IPS-NIHi7 (cell line): ENCODE data around the gene PDCD6IP.
"Not testable (repeated sequence)": the region's sequence is repeated elsewhere in the genome, so short reads cannot be mapped to it uniquely, and the experiment has no call there.

ENCODE experiments used
- DNase-seq: peaks from one replicate; pipeline ENCODE4 v3.0.0; 2012; ENCODE audit warnings: mixed read lengths; ENCODE audit errors: extremely low spot score

The PDCD6IP gene

DNA sequence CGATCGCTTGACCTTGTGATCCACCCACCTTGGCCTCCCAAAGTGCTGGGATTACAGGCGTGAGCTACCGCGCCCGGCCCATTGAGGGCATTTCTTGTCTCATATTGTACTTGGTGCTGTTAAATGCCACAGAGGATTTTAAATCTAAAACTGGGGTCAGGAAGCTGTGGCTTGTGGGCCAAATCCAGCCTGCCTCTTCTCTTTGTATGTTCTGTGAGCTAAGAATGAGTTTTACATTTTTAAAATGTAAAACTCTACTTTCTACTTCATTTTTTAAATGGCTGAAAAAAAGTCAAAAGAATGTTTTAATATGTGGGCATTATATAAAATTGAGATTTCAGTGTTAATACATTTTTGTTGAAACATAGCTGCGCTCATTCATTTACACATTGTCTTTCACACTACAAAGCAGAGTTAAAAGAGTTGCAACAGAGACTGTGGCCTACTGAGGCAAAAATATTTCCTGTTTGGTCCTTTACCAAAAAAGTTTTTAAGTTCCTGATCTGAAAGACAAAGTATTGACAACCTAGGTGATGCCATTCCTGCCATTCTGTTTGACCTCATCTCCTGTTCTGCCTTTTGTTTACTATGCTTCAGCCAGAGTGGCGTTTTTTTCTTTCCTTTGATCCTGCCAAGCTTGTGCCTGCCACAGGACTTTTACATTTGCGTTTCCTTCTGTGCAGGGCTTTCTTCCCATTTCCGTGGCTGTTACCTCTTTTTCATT, 50.4 kb downstream of the PDCD6IP start:
- no peak for DNase-seq

DNA sequence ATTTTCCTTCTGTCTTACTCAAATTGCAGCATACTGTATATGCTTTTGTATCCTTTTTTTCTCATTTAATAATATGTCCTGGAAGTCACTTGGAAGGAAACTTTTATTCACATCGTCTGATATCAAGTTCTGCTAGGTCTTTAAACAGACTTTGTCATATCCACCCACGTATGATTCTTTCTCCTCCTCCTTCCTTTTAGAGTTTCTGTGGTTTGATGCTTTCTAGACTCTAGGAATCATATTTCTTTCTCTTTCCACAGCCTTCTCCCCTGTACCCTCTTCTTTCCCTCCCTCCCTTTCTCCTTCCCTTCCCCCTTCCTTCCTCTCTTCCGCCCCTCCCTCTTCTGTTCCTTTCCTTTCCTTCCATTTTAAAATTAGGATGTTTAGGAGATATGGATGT, 52.2 kb downstream of the PDCD6IP start:
- not testable (repeated sequence) for DNase-seq

DNA sequence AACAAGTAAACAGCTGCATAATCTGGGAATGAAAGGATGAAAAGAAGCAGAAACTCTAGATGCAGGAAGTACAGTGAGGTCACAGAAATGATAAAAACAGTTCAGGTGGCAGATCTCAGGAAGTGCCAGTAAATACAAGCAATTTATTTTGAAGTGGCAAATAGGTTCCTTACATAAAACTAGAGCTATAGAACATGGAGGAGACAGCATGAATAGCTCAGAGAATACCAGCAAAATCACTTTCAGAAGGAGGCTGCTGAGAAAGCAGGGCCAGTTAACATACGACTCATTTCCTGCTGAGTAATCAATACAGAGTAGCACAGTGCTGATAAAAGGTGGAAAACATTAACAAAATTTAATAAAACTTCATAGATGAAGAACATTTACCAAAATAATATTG, 57.0 kb downstream of the PDCD6IP start:
- not testable (repeated sequence) for DNase-seq

DNA sequence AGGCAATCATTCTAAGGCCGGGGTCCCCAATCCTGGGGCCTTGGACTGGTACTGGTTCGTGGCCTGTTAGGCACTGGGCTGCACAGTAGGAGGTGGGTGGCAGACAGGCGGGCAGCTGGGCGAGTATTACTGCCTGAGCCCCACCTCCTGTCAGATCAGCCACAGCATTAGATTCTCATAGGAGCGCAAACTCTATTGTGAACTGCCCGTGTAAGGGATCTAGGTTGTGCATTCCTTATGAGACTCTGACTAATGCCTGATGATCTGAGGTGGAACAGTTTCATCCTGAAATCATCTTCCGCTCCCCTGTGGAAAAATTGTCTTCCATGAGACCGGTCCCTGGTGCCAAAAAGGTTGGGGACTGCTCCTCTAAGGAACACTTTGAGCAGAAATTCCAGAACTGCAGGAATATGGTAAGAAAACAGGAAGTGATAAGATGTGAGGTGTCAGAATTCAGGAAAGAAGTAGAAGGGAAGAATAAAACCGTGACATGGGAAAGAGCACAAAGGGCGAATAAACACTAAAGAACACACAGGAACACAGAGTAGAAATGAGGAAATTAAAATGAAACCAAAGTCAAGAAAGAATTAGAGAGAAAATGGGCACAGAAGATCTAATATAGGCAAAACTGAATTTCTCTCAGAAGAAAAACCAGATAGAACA, 57.6 kb downstream of the PDCD6IP start:
- DNase-seq, result no peak

DNA sequence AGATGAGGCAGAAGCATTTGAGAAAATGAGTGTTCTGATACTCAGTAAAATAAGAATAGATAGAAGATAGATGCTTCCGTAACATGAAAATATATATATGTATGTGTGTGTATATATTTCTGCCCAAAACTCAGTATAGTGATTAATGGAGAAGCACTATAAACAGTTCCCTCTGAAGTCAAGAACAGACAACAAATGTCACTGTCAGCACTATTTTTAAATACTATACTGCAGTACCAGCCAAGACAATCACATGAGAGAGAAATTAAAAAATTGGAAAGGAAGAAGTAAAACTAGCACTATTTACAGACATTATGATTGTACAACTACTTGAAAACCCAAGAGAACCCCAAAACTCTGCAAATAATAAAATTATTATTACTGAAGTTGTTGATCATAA, 59.3 kb downstream of the PDCD6IP start:
- DNase-seq, result not testable (repeated sequence)

DNA sequence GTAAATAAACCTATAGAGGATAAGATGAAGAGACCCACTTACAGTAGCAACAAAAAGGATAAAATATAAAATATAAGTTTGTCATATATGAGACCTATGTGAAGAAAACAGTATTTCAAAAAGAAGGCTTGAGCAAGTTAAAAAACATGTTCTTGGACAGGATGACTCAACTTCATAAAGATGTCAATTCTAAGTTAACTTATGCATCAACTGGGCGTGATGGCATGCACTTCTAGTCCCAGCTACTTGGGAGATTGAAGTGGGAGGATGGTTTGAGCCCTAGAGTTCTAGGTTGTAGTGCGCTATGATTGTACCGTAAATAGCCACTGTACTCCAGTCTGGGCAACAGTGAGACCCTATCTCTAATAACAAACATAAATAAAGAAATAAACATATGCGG, 59.7 kb downstream of the PDCD6IP start:
- no peak for DNase-seq

DNA sequence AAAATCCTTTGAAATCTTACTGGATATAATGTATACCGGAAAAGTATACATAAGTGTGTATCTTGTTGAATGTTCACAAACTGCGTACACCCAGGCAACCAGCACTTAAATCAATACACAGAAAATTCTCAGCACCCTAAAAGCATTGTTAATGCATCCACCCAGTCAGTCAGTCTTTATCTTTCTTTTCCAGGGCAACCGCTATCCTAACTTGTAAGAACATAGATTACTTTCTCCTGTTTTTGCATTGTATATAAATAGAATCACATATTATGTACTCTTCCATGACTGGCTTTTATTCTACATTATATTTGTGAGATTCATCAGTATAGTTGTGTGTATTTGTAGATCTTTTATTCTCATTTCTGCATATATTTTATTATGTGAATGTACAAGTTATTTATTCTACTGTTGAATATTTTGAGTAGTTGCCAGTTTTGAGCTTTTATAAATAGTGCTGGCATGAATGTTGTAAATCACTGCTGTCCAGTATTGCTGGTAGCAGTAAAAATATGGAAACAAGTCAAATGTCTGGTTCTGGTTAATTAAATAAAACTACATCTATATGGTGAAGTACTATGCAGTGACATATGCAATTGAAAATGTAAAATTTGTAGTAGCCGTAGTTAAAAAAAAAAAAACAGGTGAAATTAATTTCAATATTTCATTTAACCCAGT, 62.1 kb downstream of the PDCD6IP start:
- no peak for DNase-seq

DNA sequence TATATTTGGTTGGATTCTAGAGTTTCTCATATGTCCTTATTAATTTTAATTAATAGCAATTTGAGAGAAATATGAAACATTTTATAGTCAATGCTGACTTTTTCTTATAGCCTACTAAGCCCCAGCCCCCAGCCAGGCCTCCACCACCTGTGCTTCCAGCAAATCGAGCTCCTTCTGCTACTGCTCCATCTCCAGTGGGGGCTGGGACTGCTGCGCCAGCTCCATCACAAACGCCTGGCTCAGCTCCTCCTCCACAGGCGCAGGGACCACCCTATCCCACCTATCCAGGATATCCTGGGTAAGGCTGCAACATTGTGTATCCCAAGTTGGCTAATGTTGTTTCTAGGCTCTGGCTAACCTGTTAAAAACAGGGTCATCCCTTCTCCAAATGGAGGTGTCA, 66.7 kb downstream of the PDCD6IP start:
- no peak for DNase-seq

DNA sequence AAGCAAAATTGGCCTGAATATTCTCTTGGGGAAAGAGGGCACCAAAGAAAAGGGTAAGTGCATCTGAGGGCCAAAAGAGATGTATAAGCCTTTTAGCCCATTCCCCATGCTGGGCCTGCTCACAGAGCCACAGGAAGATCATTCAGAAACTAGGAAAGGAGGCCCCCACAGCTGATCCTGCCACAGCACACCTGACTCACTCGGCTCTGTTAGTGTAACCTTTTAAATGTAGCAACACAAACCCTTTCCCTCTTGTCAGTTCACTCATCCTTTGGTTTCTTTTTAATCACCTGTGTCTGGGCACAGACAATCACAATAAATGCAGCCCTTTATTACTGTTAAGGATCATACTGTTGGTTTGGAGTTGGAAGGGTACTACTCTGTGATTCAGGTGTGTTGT, 69.9 kb downstream of the PDCD6IP start:
- DNase-seq, result no peak

DNA sequence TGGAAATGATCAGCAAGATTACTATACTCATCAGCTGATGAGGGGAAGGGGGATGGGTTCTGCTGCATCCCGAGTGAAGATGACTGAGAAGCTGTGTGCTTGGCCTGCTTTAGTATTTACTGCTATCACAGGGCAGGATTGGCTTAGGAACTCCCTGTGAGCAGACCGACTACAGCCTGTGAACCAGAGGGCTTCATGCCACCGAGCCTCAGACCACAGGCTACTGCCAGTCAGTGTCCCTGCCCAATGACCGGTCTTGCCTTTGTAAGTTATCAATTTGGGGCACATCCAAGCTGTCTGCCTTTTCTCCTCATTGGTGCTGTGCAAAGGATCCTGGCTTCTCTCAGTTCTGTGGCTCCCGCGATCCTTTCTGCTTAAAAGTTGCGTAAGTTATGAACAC, 71.5 kb downstream of the PDCD6IP start:
- no peak for DNase-seq

DNA sequence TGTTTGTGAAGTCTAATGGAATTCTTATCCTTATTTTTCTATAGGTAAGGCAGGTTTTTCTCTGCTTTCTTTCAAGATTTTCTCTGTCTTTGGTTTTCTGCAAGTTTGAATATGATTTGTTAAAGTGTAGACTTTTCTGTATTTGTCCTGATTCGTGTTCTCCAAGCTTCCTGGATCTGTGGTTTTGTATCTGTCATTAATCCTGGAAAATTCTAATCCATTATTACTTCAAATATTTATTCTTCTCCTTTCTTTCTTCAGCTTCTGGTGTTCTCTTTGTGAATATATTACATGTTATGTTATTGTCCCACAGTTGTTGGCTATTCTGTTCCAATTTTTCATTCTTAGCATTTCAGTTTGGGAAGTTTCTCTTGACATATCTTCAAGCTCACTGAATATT, 76.4 kb downstream of the PDCD6IP start:
- no peak for DNase-seq

DNA sequence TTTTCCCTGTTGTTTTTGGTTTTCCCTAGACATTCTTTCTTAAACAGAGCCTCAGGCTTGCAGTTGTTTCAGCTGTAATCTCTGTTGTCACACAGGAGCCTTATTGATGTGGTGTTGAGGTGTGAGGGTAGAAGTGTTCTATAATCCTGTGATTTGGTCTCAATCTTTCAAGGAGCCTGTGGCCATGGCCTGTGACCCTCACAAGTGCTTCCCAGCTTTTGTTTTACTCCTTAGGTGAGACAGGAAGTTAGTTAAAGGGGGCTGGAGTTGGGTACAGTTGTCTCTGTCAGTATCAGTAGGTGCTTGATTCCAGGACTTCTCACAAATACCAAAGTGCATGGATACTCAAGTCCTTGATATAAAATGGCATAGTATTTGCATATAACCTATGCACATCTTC, 77.2 kb downstream of the PDCD6IP start:
- DNase-seq, result no peak

DNA sequence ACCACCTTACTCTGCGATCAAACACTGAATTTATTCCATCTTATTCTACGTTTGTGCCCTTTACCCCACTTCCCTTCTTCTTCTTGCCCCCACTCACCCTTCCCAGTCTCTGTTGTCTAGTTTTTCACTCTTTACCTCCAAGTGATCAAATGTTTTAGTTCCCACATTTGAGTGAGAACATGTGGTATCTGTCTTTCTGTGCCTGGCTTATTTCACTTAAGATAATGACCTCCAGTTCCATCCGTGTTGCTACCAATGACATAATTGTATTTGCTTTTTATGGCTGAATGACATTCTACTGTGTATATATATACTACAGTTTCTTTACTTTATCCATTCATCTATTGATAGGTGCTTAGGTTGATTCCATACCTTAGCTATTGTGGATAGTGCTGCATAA, 78.8 kb downstream of the PDCD6IP start:
- no peak for DNase-seq

DNA sequence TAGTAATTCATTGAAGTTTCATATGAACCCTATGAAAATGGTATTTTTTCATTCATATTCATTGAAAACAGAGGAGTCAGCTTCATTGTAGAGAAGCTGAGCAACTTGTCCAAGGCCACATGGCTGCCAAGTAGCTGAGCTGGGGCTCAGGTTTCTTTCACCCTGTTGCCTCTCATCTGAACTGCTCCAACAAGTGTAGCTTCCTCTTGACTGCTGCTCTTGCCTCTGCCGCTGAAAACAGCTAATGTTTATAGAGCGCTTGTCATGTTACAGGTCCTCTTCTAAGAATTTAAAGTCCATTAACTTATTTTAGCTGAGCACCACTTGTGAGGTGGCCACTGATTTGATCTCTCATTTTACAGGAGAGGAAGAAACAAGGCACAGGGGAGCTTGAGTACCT, 81.1 kb downstream of the PDCD6IP start:
- no peak for DNase-seq

DNA sequence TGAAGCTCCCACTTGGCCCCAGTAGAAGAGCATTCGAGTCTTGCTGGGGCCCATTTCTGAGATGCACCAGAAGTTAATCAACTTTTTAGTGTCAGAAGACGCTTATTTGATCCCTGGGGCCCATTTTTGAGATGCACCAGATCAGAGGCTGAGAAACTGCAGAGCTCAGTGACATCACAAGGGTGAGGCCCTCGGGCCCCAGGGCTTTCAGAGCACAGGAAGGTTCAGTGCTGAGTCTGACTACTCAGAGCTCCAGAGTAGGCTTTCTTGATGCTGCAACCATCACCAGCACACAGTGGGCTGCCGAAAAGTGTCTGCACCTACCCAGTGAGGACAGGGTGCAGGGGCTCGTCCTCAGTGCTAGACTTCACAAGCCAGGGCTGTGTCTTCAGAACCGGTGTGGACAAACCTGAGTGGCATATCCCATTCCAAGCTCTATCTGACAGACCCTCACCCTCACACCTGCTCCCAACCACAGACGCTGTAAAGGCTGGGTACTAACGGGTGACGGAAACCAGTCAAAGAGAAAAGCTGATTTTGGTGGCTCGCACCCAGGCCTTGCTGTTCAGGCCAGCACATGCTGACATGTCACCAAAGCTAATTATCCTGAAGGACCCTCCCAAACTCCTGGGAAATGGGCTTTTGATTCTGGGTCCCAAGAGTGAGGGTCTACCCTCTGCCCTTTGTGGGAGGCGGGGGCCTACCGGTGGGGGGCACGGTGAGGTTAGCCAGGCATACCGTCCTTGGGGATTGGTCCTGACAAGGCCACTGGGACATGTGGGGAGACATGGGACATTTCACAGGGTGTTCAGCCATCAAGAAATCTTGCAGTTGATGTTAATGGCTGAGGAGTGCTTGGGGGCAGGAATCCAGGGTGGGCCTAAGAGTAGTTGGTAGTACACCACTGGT, 83.0 kb downstream of the PDCD6IP start:
- no peak for DNase-seq

DNA sequence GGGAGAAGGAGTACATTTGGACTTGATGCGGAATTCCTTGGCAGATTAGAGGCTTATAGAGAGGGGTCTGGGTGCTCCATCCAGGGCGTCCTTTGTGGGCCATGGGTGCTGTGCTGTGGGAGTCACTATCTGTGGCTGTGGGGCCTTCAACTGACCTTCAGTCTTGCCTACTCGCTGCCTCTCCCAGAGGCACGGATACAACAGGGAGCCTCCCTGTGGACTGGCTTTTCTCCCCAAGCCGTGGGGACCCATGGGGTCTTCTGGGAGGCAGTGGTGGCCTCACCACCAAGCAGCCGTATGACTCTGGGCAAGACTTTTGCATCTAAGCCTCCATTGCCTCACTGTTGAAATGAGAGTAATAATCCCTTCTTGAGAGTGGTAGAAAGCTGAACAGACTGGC, 83.9 kb downstream of the PDCD6IP start:
- no peak for DNase-seq

DNA sequence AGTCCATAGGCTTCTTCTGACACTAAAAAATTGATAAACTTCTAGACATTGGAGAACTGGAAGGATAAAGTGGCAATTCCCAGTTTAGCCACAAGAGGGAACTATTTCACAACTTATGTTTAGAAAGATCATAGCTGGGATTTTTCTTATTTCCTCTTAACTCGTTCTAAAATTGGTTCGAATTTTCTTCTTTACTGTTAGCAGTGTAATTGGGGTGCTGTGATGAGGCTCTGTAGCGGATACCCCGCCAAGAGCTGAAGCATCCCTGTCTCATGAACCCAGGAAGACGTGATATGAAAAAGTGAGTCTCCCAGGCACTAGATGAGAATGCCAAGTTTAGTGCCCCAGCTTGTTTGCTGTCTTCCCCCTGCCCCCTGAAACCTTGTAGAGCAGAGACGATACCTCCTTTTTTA, 85.1 kb downstream of the PDCD6IP start:
- no peak for DNase-seq

DNA sequence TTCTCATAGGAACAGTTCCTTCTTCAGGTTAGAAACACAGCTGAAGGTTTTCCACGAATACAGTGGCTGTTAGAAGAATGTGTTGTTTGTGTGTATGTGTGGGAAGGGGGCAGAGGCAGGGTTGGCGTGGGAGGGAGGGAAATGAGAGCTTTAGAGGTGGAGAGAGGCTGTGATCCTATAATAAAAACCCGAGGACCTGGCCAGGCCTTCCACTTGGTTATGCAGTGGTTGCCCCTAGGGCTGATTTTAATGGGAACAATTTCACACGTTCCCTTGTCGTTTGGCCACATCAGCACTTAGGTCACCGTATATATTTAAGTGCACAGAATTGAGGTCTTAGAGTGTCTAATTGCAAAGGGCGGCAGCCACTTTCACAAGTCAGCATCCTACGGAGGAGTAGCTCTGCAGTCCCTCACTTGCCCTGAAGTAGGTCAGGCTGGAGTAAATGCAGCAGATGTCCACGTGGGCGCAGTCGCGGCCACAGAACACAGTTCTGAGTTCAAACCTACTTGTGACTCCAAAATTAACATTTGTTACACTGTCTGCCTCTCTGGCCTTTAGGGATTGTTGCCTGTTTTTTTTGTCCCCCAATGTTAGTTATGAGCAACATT, 85.6 kb downstream of the PDCD6IP start:
- no peak for DNase-seq

DNA sequence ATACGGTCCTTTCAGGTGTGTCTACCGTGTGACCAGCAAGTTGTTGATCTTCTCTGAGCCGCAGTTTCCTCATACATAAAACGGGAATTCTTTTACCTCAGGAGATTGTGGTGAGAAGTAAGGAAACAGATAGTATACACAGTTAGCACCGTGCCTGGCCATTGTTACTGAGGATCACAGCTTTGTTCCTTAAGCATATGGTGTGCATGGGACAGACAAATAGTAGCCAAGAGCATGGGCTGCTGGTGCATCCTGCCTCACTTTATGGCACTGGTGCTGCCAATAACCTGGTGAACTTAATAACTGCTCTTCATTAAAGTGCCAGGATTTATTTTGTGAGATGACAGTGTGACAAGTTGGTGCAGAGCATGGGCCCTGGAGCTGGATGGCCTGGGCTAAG, 86.3 kb downstream of the PDCD6IP start:
- DNase-seq, result no peak

DNA sequence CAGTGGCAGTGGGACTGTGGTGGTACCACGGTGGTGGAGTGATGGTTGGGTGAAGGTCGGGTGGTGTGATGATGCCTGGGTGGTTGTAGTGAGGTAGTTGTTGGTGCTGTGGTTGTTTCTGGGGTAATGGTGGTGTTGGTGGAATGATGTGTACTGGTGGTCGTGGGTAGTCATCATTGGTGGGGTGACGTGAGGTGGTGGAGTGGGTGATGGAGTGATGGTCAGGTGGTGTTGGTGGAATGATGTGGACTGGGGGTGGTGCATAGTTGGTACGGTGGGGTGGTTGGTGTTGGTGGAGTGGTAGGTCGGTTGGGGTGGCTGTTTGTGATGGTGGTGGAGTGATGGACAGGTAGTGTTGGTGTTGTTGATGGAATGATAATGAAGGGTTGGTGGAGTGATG, 87.1 kb downstream of the PDCD6IP start:
- no peak for DNase-seq

DNA sequence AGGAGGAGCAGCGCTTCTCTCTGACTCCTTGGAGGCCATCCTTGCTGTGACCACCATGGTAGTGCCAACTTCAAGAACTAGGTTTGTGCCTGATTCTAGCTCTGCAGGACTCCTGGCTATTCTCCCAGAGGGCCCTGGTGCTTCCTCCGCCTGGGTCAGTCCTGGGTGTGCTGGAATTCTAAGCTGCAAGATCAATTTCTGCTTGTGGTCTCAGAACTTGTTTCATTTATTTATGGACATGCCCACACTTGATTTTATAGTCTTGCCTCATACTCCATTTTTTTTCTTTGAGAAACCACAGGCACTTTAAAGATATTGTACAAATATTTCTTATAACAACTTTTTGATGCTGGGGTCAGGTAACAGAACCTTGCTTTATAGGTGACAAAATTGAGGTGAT, 87.6 kb downstream of the PDCD6IP start:
- no peak for DNase-seq

DNA sequence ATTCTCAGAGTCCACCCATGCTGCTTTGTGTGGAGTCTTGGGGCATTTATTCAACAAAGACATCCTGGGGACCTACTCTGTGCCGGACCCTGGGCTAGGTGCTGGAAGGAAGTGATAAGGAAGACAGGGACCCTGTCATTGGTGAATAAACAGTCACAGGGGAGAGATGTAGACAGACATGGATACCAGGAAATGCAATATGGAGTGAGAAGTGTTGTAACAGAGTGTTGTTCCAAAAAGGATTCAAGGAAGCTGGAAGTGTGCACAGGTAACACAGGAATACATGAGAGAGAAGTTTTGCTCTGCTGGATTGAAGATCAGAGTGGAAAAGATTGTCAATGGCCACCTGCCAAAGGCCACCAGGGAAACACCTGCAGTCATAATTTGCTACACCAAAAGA, 89.0 kb downstream of the PDCD6IP start:
- DNase-seq, result no peak
